GM18873 (cell line): ENCODE data around the gene SPTA1.
"Not testable (repeated sequence)": the region's sequence is repeated elsewhere in the genome, so short reads cannot be mapped to it uniquely, and the experiment has no call there.

Experiments used
- ATAC-seq: cut with Tn5 transposase; IDR thresholded peaks from one replicate; pipeline ENCODE4 v1.9.1; 2021; ENCODE audit warnings: mild to moderate bottlenecking, moderate library complexity, moderate number of reproducible peaks; ENCODE audit not compliant: unreplicated experiment, low FRiP score

SPTA1 gene

DNA sequence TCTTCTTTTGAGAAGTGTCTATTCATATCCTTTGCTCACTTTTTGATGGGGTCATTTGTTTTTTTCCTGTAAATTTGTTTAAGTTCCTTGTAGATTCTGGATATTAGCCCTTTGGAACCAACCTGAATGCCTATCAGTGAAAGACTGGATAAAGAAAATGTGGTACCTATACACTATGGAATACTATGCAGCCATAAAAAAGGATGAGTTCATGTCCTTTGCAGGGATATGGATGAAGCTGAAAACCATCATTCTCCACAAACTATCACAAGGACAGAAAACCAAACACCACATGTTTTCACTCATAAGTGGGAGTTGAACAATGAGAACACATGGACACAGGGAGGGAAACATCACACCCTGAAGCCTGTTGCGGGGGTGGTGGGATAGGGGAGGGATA, 1.8 kb upstream of the SPTA1 start:
- not testable (repeated sequence) for ATAC-seq

DNA sequence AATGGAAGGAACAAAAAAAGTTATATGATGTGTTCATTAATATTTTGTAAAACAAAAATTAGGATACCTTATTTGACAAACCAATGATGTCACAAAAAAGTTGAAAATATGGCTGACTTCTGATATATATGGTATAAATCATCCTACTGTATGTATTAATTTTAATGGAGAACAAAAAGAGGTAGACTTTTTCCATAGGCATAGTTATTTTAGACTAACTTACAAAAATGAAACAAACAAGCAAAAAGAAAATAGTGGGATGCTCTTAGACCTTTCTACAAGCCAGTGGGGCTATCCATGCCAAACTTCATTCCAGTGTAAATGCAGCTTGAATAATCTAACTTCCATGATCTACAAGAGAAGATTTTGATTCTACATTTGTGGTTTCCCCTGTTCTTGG, 522 bp upstream of the SPTA1 start:
- ATAC-seq: no peak

DNA sequence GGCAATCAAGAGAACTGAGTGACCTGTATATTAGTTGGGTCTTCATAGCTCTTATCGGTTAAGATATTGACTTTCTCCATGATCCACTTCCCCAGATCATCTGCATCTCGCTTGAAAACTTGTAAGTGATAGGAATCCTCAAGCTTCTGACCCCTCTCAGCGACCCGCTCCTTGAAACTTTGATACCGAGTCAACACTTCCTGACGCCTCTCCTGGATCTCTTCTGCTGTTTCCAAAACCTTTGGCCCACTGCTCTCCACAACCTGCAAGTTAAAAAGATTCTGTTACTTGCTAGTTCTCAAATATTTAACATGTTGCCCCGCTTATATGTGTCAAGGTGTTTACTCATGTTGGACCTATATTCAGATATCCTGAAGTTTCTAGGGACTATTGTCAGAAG, 1.4 kb downstream of the SPTA1 start:
- no peak for ATAC-seq

DNA sequence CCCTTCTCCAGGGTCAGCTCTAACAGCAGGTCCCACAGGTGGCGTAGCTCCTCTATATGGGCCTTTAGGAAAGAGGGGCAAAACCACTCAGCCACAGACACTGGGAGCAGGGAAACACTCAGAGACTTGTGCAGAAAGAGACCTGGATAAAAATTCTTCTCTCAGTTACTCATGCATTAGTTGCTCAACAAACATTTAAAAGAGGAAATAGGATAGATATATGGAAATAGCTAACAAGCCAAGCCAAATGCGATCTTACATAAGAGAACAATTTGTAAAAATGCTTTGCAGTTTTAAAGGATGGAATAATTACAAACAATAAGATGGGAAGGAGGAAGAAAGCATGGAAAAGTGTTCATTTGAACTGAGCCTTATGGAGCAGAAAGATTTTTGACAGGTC, 4.9 kb downstream of the SPTA1 start:
- ATAC-seq: no peak

DNA sequence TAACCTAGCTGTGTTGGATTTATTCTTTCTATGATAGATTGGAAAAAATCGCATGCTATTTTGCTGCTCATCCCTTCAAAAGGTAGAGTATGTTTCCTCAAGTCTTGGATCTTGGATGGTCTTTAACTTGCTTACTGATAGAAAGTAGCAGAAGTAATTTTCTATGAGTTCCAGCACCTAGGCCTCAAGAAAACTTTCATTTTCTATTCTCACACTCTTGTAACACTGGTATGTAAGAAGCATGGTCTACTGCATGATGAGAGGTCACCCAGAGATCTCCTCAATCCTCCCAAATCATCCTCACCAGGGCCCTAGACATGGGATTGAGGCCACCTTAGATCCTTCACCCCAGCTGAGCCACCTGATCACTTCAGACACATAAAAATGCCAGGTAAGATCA, 7.2 kb downstream of the SPTA1 start:
- ATAC-seq: no peak

DNA sequence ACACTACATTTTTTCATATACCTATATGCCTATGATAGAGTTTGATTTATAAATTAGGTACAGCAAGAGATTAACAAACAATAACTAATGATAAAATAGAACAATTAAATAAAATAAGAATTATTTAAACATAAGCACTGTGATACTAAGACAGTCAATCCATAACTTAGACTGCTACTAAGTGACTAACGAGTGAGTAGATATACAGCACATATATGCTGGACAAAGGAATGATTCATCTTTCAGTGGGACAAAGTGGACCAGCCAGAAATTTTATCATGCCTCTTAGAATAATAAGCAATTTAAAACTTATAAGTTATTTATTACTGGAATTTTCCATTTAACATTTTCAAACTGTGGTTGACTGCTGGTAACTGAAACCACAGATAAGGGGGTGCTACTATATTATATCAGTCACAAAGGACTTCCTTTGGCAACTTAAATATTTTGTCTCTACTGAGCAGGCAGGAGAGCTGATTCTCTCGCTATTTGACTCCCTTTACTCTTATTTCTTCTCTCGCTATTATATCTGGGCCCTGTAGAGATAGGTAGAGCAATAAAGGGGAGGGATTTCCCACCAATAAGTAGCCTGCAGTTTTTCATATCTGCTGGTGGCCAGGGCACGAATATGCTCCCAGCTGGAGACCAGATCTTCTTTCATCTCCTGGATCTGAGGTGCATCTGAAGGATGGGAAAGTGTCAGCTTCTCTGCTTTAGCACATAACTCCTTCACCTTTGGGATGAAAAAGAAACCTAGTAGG, 10.8 kb downstream of the SPTA1 start:
- no peak for ATAC-seq

DNA sequence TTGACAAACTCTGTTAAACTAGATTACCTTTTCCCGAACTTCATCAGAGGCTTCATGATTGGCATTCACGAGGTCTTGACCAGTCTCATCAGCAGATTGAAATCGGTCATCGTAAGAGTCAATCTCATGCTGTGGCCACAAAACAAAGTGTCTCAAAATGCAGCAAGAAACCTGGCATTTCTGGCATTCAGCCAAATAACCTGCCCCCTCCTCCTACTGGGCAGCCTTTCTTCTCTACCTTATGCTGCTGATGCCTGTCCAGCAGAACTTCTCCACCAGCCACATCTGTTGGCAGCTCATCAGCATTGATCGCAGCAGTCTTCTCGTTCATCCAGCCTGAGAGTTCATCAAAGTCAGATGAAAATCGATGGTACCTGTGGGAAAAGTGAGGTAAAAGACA, 12.2 kb downstream of the SPTA1 start:
- no peak for ATAC-seq

DNA sequence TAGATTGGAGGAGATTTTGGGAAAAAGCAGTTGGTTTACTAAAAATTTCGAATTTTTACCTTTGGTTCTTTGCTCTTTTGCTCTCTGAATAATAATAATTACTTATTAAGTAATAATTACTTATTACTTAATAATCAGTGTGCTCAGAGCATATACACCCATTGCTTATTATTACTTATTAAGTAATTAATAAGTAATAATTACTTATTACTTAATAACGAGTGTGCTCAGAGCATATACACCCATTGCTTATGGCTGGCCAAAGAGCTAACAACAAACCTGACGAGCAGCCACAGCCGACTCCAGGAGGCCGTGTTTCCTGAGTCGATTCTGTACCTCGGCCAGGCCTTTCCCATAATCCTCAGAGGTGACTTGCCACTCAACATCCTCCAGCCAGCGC, 20.5 kb downstream of the SPTA1 start:
- no peak for ATAC-seq

DNA sequence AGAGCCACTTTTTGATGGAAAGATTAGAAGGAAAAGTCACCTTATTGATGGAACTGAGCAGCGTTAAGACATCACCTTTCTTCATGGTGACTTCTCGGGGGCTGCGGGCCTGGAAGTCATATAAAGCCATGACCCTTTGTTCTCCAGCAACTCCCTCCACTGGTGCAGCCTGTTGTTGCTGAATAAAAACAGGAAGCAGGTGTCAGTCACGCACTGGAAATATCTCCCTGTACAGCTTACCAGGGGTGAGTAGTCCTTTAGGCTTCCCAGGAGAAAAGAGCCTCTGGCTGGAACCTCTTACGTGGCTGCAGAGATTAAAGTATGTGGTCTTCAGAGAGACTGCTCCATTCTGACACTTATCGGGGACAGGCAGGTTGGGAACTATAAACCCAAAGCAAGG, 31.9 kb downstream of the SPTA1 start:
- ATAC-seq: no peak

DNA sequence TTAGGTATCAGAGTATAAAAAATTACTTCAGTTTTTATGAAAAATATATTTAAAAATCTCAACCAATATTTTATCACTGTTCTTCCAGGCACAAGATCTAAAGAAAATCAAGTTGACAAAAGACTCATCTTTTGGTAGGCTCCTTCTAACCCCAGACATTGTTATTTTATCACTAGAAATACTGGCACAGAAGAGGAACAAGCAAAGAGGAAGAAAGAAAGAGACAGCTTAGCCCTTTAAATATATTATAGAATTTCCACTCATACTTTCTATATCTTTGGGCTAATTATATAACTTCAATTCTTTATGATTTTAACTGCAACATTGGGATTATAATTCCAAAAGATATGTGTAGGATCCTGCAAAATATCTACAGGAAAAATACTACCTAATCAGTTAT, 32.4 kb downstream of the SPTA1 start:
- no peak for ATAC-seq

DNA sequence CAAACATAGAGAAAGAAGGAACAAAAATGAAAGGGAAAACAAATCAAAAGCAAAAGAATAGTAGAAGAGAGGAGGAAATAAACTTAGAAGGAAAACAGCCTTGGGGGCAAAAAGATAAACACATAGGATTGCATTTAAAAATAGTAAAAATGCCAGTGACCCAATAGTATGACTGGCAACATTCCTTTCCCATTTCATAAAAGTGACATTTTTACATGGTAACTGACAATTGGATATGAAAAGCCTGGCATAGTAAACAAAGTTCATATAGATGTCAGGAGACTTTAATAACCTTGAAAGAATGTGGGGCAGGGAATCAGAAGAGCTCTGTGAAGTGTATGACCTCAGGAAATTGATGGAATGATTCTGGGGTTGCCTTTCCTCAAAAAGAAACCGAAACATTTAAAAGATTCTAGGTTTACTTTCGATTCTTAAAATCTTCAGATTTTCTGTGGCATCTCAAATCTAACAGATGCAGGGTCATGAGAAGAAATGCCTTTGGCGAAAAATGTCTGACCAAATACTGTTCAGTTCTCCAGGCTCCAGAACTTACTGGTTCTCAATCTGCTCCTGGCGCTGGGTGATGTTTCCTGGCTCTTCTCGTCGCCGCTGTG, 33.7 kb downstream of the SPTA1 start:
- no peak for ATAC-seq

DNA sequence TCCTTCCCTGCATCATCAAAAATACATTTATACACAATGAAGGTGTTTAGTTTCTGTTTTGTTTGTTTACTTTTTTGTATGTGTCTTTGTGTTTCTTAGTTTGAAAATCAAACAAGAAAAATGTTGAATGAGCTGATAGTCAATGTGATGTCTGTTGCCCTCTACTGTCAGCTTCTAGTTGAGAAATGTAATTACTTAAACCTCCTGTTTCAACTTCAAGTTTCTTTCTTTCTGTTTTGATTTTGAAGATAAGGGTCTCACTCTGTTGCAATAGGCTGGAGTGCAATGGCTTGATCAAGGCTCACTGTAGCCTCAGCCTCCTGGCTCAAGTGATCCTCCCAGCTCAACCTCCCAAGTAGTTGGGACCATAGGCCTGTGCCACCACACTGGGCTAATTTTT, 37.5 kb downstream of the SPTA1 start:
- no peak for ATAC-seq

DNA sequence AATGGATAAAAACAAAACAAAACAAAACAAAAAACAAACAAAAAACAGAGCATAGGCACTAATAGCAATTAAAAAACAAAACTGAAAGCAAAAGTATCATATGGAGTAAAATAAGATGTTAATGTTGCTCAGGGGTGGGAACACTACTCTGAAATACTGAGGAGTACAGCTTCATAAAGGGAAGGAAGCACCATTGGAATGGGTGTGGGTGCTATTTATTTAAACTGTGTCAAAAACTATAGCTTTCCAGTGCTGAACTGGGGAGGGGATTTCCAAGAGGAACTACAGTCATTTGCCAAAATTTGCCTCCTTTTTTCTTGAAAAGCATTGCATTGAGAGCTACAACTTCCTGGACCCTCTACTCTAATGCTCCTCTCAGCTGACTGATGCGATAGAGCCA, 40.0 kb downstream of the SPTA1 start:
- no peak for ATAC-seq

DNA sequence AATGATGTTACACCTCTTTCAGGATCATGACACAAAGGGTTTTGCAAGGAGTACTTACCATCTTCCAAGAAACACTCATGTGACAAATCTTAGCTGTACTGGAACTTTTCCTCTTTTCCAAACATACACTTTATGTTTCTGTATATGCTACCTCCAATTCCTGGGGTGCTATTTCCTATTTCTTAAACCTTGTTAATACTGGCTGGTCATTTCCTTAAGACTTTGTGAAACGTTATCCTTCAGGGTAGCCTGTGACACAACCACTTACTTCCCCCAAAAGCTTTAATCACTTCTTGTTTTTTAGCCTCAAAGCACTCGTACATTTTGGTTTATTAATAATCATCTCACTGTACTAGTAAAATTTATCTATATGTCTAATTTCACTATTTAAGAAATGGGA, 42.1 kb downstream of the SPTA1 start:
- ATAC-seq: no peak

DNA sequence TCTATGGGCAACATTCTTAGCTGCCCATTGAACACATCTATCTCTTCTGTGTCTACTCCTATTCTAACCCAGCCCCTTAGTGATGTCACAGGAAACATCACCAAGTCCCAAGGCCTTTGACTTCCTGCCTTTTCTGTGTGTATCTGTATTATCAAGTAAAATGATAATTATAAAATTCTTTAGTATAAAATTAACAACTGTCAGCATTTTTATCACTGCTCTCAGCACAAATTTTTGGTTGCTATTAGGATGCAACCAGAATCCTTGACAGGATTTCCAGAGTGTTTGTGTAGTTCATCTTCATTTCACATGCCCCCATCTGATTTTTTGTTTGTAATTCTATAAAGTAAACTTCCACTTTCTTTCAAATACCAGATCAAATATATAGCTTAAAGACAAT, 47.6 kb downstream of the SPTA1 start:
- ATAC-seq: no peak

DNA sequence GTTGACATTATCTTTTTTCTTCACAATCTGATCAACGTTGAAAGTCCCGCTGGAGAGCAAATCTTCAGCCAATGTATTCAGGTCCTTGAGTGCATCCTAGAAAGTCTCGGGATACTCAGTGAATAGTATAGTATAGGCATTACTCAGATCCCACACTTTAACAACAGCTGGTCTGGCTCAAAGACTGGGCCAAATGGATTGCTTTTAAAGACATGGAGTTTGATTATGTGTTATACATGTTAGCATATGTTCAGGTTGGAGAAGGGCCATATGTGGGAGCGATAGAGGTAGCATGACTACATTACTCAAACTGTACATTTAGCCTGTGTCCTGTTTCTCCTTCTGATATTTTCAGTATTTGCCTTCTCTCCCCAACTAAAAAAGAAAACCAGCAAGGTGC, 48.4 kb downstream of the SPTA1 start:
- no peak for ATAC-seq

DNA sequence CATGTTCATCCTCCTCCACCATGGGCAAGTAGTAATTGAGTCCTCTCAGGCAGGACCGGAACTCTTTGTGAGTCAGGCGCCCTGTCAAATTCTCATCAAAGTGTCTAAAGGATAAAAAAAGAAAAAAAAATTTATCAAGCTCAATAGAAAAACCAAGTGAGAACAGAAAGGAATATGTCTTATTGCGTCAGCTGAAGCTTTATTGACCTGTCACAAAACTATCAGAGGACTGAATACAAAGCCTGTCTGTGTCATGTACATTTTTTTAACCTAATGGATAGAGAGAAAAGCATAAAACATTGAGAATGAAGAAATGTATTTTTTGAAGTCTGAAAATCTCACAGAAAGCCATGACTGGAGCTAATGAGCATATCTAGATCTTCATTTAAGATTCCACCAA, 72.8 kb downstream of the SPTA1 start:
- ATAC-seq: no peak

DNA sequence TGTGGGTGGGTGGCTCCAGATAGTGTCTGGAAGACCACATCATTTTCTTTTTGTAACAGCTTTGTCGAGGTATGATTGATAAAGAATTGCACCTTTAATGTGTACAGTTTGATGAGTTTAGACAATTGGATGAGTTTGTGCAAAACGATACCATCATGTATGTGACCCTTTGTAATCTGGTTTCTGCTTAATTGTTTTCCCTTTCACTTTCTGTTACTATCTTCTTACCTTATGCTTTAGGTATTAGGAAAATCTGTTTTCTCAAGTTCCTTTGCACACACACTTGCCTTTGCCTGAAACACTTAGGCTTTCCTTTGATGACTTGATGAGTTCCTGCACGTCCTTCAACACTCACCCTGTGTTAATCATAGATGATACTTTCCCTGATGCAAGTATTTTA, 74.6 kb downstream of the SPTA1 start:
- ATAC-seq: no peak

DNA sequence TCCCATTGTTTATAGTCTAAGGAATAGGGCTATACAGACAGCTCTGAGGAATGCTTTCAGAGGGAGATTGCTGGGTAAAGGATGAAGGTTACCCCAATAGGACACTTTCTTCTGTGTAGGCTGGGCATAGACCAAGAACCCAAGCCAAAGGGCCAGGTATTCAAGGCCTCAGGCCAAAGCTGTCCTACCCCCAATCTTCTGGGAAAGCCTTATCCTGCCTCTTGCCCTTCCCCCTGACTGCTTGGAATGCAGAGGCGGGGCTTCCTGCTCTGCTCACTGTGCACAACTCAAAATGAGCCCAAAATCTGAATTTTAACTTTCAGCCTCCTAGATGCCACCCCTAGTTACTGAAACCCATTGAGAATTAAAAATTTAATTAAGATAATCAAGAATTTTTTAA, 79.2 kb downstream of the SPTA1 start:
- ATAC-seq: no peak

DNA sequence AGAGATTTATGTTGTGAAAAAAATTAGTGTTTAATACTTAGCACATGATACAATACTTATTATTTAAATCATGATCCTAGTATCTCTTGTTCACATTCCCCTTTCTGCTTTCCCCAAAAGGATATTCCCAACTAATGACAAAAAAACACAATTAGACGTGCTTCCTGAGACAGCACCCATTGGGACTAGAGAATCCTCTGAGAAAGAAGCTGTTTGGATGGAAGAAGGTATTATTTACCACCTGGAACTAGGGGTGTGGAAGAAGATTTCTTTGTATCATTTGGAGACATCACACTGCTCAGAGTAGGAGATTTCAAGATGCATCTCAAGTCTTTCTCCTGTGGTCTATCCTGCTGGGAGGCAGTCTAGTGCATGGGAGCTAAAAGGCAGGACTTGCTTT, 81.5 kb downstream of the SPTA1 start, which contains the start of gene OR10Z1:
OR10Z1 (plus strand) TSS at position 301 of the 400 bp plus-strand sequence. CDS start 1,171 bp downstream, outside the sequence.
- no peak for ATAC-seq

DNA sequence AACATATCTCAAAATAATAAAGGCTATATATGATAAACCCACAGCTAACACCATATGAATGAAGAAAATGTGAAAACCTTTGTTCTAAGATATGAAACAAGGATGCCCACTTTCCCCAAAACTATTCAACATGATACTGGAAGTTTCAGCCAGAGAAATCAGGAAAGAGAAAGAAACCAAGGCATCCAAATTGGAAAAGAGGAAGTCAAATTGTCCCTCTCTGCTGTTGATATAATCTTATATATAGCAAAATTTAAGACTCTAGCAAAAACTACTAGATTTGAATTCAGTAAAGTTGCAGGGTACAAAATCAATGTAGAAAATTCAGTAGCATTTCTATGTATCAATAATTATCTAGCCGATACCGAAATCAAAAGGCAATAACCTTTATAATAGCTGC, 85.8 kb downstream of the SPTA1 start:
- ATAC-seq: no peak

DNA sequence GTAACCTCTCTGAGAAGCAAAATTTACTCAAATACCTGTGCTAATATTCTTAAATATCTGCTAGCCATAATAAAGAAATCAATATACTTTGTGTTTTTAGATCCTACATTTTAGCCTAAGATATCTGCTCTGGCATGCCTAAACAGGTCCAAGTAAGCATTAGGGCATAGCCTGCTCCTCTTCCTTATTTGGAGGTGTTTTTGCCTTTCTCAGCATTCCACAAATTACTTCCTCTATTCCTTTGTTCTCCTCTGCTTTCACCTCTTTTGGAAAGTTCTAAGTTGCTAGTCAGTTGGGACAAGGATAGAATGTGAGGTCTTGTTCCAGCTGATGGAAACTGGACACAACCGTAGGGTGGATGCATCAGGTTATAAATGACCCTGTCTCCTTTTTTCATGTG, 99.6 kb downstream of the SPTA1 start:
- no peak for ATAC-seq
